PFSK-1 (cell line): ENCODE measurements around the gene GFPT2.

Source experiments
- FOXP2 ChIP-seq: optimal IDR thresholded peaks from 2 replicates; pipeline ENCODE3; 2011; ENCODE audit warnings: borderline replicate concordance, control low read depth, inconsistent platforms; ENCODE audit not compliant: insufficient read depth; ENCODE audit errors: extremely low read length, extremely low read depth
- POLR2AphosphoS5 ChIP-seq: IDR thresholded peaks from 2 replicates; pipeline ENCODE4 v1.6.1; 2012; ENCODE audit warnings: low read depth, mild to moderate bottlenecking, control low read depth, low read length, moderate library complexity
- SIN3A ChIP-seq: IDR thresholded peaks from 2 replicates; pipeline ENCODE4 v1.6.1; 2012; ENCODE audit warnings: mild to moderate bottlenecking, low read length, moderate library complexity, borderline replicate concordance; ENCODE audit not compliant: insufficient read depth
- TAF1 ChIP-seq: IDR thresholded peaks from 2 replicates; pipeline ENCODE4 v1.6.1; 2012; ENCODE audit warnings: low read length, control low read depth, borderline replicate concordance; ENCODE audit not compliant: insufficient read depth
- TF ChIP-seq, protein P1 (sequence below), 2 experiments: IDR thresholded peaks; 2 replicates each; pipeline versions ENCODE4 v1.6.1 to v1.8.0; 2011 to 2012; ENCODE audit warnings: low read depth in 2 of 2, low read length in 2 of 2, control low read depth in 1 of 2, inconsistent platforms in 1 of 2, mild to moderate bottlenecking in 1 of 2, moderate library complexity in 1 of 2; ENCODE audit not compliant: insufficient read depth in 1 of 2

GRCh38 chr5:180334751-180335613 lies 18.2 kb downstream of the GFPT2 start:
- no peak for TF ChIP-seq POLR2AphosphoS5
- TF ChIP-seq TAF1: no peak
- no peak for TF ChIP-seq SIN3A
- TF ChIP-seq, protein P1, sequence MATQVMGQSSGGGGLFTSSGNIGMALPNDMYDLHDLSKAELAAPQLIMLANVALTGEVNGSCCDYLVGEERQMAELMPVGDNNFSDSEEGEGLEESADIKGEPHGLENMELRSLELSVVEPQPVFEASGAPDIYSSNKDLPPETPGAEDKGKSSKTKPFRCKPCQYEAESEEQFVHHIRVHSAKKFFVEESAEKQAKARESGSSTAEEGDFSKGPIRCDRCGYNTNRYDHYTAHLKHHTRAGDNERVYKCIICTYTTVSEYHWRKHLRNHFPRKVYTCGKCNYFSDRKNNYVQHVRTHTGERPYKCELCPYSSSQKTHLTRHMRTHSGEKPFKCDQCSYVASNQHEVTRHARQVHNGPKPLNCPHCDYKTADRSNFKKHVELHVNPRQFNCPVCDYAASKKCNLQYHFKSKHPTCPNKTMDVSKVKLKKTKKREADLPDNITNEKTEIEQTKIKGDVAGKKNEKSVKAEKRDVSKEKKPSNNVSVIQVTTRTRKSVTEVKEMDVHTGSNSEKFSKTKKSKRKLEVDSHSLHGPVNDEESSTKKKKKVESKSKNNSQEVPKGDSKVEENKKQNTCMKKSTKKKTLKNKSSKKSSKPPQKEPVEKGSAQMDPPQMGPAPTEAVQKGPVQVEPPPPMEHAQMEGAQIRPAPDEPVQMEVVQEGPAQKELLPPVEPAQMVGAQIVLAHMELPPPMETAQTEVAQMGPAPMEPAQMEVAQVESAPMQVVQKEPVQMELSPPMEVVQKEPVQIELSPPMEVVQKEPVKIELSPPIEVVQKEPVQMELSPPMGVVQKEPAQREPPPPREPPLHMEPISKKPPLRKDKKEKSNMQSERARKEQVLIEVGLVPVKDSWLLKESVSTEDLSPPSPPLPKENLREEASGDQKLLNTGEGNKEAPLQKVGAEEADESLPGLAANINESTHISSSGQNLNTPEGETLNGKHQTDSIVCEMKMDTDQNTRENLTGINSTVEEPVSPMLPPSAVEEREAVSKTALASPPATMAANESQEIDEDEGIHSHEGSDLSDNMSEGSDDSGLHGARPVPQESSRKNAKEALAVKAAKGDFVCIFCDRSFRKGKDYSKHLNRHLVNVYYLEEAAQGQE (IDR thresholded peaks at IDR 0.05; ENCODE audit: insufficient read depth in 1 of 2, low read depth in 2 of 2, low read length in 2 of 2): no peak
- no peak for TF ChIP-seq FOXP2
